Erythroblast (primary cell): ENCODE measurements around the gene LMCD1.

Source experiments
- GATA1 ChIP-seq: IDR thresholded peaks from 2 replicates; pipeline ENCODE4 v1.6.1; 2011; ENCODE audit warnings: low read depth, mild to moderate bottlenecking, control low read depth, low read length, moderate library complexity
- POLR2A ChIP-seq: IDR thresholded peaks from 2 replicates; pipeline ENCODE4 v1.6.1; 2011; ENCODE audit warnings: mild to moderate bottlenecking, low read length

GRCh38 chr3:8563597-8563996, 62.0 kb downstream of the LMCD1 start:
- TF ChIP-seq POLR2A (no peak), GATA1 (no peak)
